ENCODE data around the gene PCA3. TPM values are rescaled to one million over a fixed set of nuclear protein-coding genes. Genes with fewer than 3 reads are reported as not detected.

Gene PCA3
- polyA plus RNA-seq, 1 of the 3 experiments (the other 2 are of a cell fraction), result 0.21 TPM

DNA sequence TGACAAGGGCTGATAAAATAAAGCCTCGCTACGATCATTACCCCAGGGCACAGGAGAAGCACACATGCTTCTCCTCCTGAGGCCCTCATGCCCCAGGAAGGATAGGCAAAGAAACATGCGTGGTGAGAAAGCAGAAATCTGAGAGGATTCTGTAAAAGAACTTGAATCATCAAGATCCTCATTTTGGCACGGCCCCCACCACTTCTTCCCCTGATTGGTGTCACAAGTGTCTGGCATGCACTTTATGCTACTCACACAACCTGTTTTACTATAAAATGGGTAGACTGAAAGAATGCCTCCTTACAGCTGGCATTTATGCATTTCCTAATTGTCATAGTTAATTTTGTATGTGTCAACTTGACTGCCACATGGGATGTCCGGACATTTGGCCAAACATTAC is 32.1 kb downstream of the PCA3 start:
- TF ChIP-seq MXI1 (IDR thresholded peaks at IDR 0.05; ENCODE audit: low read depth, low read length) (no peak), YY1 (IDR thresholded peaks at IDR 0.05; ENCODE audit: low read depth) (no peak), SMC3 (IDR thresholded peaks at IDR 0.05; ENCODE audit: low read depth, low read length) (no peak), POLR2AphosphoS5 (IDR thresholded peaks at IDR 0.05; ENCODE audit: low read depth, low read length) (no peak)
- TF ChIP-seq, protein P1, sequence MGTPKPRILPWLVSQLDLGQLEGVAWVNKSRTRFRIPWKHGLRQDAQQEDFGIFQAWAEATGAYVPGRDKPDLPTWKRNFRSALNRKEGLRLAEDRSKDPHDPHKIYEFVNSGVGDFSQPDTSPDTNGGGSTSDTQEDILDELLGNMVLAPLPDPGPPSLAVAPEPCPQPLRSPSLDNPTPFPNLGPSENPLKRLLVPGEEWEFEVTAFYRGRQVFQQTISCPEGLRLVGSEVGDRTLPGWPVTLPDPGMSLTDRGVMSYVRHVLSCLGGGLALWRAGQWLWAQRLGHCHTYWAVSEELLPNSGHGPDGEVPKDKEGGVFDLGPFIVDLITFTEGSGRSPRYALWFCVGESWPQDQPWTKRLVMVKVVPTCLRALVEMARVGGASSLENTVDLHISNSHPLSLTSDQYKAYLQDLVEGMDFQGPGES (IDR thresholded peaks at IDR 0.05; ENCODE audit: low read depth, low read length), result no peak
- TF ChIP-seq, protein P2, sequence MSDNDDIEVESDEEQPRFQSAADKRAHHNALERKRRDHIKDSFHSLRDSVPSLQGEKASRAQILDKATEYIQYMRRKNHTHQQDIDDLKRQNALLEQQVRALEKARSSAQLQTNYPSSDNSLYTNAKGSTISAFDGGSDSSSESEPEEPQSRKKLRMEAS (IDR thresholded peaks at IDR 0.05; ENCODE audit: low read depth), result no peak
- H2AFZ ChIP-seq (ENCODE audit: low read depth), result no peak overlapping the region
- WGBS (ENCODE audit: low lambda C conversion rate), result 9% methylated on average over 5 of the region's 5 CpGs
- POLR2A ChIA-PET, result no interaction called here
- H3K79me2 ChIP-seq (ENCODE audit: insufficient read depth), result no peaks in the 10 kb centered on the region
- no peaks in the 10 kb centered on the region for H3F3A ChIP-seq (replicated peaks; ENCODE audit: insufficient read depth)
- no peaks in the 10 kb centered on the region for H4K20me1 ChIP-seq (ENCODE audit: insufficient read depth)
- H3K9ac ChIP-seq, result no peak overlapping the region
- no peaks in the 10 kb centered on the region for H3K9me3 ChIP-seq
- H3K36me3 ChIP-seq (replicated peaks in 1 of 2; ENCODE audit: control insufficient read depth in 1 of 2, insufficient read depth in 2 of 2, low read length in 1 of 2), result no peaks in the 10 kb centered on the region
- no peak overlapping the region for H3K4me3 ChIP-seq (ENCODE audit: low read depth in 2 of 2, low read length in 1 of 2)
- H3K9me2 ChIP-seq, result no peaks in the 10 kb centered on the region
- peaks cover 25% of the 10 kb centered on the region for H3K27me3 ChIP-seq (ENCODE audit: insufficient read depth)
- no peak for DNase-seq
- CTCF ChIA-PET, result interaction anchor here (1.4 kb wide), 1 partner anchor 14 kb away, joined by 4 read pairs; no protein-coding TSS in a partner anchor
- no peak overlapping the region for H3K27ac ChIP-seq (ENCODE audit: low read depth in 2 of 2, low read length in 1 of 2)
- no peak overlapping the region for H3K4me2 ChIP-seq
- no peaks in the 10 kb centered on the region for H3K4me1 ChIP-seq (ENCODE audit: control insufficient read depth in 1 of 2, insufficient read depth in 2 of 2, low read depth in 1 of 2, low read length in 1 of 2)

DNA sequence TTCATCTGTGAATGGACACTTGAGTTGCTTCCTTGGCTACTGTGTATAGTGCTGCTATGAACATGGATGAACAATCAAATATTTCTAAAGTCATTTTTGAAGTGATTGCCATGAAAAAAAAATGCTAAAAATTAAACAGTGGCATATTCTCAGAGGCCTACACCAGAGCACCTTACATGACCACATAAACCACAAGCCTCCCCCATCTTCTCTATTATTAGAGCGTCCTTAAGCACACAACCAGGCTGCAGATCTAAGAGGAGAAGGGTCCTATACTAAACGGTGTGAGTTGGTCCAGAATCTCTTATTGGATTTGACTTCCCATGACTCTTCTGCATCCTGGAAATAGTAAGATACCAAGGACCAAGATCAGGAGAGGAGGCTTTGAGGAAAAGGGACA is 34.3 kb downstream of the PCA3 start:
- Histone ChIP-seq H3K9me2 (no peaks in the 10 kb centered on the region), H3K4me3 (ENCODE audit: low read depth in 2 of 2, low read length in 1 of 2) (no peak overlapping the region), H3K27ac (ENCODE audit: low read depth in 2 of 2, low read length in 1 of 2) (no peak overlapping the region), H3K9ac (no peak overlapping the region), H3F3A (replicated peaks; ENCODE audit: insufficient read depth) (no peaks in the 10 kb centered on the region), H4K20me1 (ENCODE audit: insufficient read depth) (no peaks in the 10 kb centered on the region), H3K9me3 (no peaks in the 10 kb centered on the region), H3K4me2 (no peak overlapping the region), H3K79me2 (ENCODE audit: insufficient read depth) (no peaks in the 10 kb centered on the region), H3K27me3 (ENCODE audit: insufficient read depth) (peaks cover 35% of the 10 kb centered on the region), H3K4me1 (ENCODE audit: control insufficient read depth in 1 of 2, insufficient read depth in 2 of 2, low read depth in 1 of 2, low read length in 1 of 2) (no peaks in the 10 kb centered on the region), H2AFZ (ENCODE audit: low read depth) (no peak overlapping the region), H3K36me3 (replicated peaks in 1 of 2; ENCODE audit: control insufficient read depth in 1 of 2, insufficient read depth in 2 of 2, low read length in 1 of 2) (no peaks in the 10 kb centered on the region)
- WGBS (ENCODE audit: low lambda C conversion rate), result 0% methylated on average over 2 of the region's 2 CpGs
- ChIA-PET POLR2A (no interaction called here), CTCF (no interaction called here)
- no peak for DNase-seq
- TF ChIP-seq FOXJ3 (CRISPR knock-in tag; IDR thresholded peaks at IDR 0.05), result no peak
- TF ChIP-seq ELF1 (IDR thresholded peaks at IDR 0.05), result no peak
- TF ChIP-seq PBX3 (IDR thresholded peaks at IDR 0.05), result no peak
- no peak for TF ChIP-seq EP300 (IDR thresholded peaks at IDR 0.05; ENCODE audit: borderline replicate concordance in 1 of 2, low read depth in 1 of 2, low read length in 1 of 2)
- TF ChIP-seq MEF2A (IDR thresholded peaks at IDR 0.05; ENCODE audit: borderline replicate concordance, low read depth), result no peak
- no peak for TF ChIP-seq GABPA (IDR thresholded peaks at IDR 0.05; ENCODE audit: low read depth)
- TF ChIP-seq NRF1 (IDR thresholded peaks at IDR 0.05; ENCODE audit: low read depth, low read length), result no peak
- TF ChIP-seq RAD21 (IDR thresholded peaks at IDR 0.05; ENCODE audit: low read length), result no peak
- no peak for TF ChIP-seq TCF12 (IDR thresholded peaks at IDR 0.05)
- no peak for TF ChIP-seq RXRA (IDR thresholded peaks at IDR 0.05; ENCODE audit: borderline replicate concordance, low read depth)
- no peak for TF ChIP-seq FOSL2 (IDR thresholded peaks at IDR 0.05; ENCODE audit: borderline replicate concordance, low read depth)
- TF ChIP-seq NFIC (IDR thresholded peaks at IDR 0.05; ENCODE audit: borderline replicate concordance), result no peak
- TF ChIP-seq POLR2AphosphoS5 (IDR thresholded peaks at IDR 0.05; ENCODE audit: low read depth, low read length), result no peak
- no peak for TF ChIP-seq RCOR1 (IDR thresholded peaks at IDR 0.05; ENCODE audit: low read length)
- TF ChIP-seq MXI1 (IDR thresholded peaks at IDR 0.05; ENCODE audit: low read depth, low read length), result no peak
- no peak for TF ChIP-seq SIN3A (IDR thresholded peaks at IDR 0.05; ENCODE audit: borderline replicate concordance, low read depth, low read length)
- TF ChIP-seq, protein P1 (IDR thresholded peaks at IDR 0.05; ENCODE audit: low read depth, low read length), result no peak

Data from SK-N-SH (cell line).